GM23338 (cell line): ENCODE measurements around the gene ERC1. TPM values are rescaled to one million over a fixed set of nuclear protein-coding genes. Genes with fewer than 3 reads are reported as not detected.

ENCODE experiments used
- ATAC-seq: fragments of 200-7000 bp; cut with Tn5 transposase; 3 replicates; pipeline ENCODE4 v1.9.1; 2020
- DNase-seq: peaks from one replicate; pipeline ENCODE4 v3.0.0-alpha.2; 2015; ENCODE audit warnings: low spot score
- H2AFZ ChIP-seq: fragments of 200-600 bp; sonication (generic); 2 replicates; pipeline ENCODE4 v1.8.0; 2016; ENCODE audit warnings: antibody characterized with exemption, mild to moderate bottlenecking, moderate library complexity
- H3F3A ChIP-seq: fragments of 200-600 bp; sonication (generic); replicated peaks from 2 replicates; pipeline ENCODE4 v1.8.0; 2017; ENCODE audit warnings: antibody characterized with exemption, mixed run types, low read depth
- H3K27ac ChIP-seq: fragments of 200-600 bp; sonication (generic); 2 replicates; pipeline ENCODE4 v1.6.1; 2016; ENCODE audit warnings: low read depth
- H3K27me3 ChIP-seq: fragments of 200-600 bp; sonication (generic); 2 replicates; pipeline ENCODE4 v1.8.0; 2016; ENCODE audit warnings: mild to moderate bottlenecking, mixed run types, moderate library complexity; ENCODE audit not compliant: insufficient read depth
- H3K36me3 ChIP-seq: fragments of 200-600 bp; sonication (generic); 2 replicates; pipeline ENCODE4 v1.8.0; 2016; ENCODE audit warnings: mild to moderate bottlenecking; ENCODE audit not compliant: insufficient read depth
- H3K4me1 ChIP-seq: fragments of 200-600 bp; sonication (generic); 2 replicates; pipeline ENCODE4 v1.8.0; 2016; ENCODE audit warnings: mild to moderate bottlenecking, moderate library complexity; ENCODE audit not compliant: insufficient read depth
- H3K4me2 ChIP-seq: fragments of 200-600 bp; sonication (generic); 2 replicates; pipeline ENCODE4 v1.7.1; 2017; ENCODE audit warnings: mixed run types
- H3K4me3 ChIP-seq: fragments of 200-600 bp; sonication (generic); 2 replicates; pipeline ENCODE4 v1.6.1; 2016; ENCODE audit warnings: mixed run types
- H3K79me2 ChIP-seq: fragments of 200-600 bp; sonication (generic); replicated peaks from 2 replicates; pipeline ENCODE4 v1.8.0; 2017; ENCODE audit warnings: mild to moderate bottlenecking; ENCODE audit not compliant: insufficient read depth
- H3K9me2 ChIP-seq: fragments of 200-600 bp; sonication (generic); 2 replicates; pipeline ENCODE4 v1.8.0; 2017; ENCODE audit not compliant: insufficient read depth
- H4K20me1 ChIP-seq: fragments of 200-600 bp; sonication (generic); replicated peaks from 2 replicates; pipeline ENCODE4 v1.8.0; 2017; ENCODE audit warnings: mild to moderate bottlenecking; ENCODE audit not compliant: insufficient read depth
- H3K27ac Mint-ChIP-seq: 2 replicates; pipeline ENCODE4 v1.8.0; 2020; ENCODE audit warnings: inconsistent platforms, mild to moderate bottlenecking, moderate library complexity, mixed read lengths
- H3K27me3 Mint-ChIP-seq: 3 replicates; pipeline ENCODE4 v1.8.0; 2022; ENCODE audit warnings: low read depth, mild to moderate bottlenecking, moderate library complexity, mixed read lengths, inconsistent platforms; ENCODE audit not compliant: insufficient read depth, poor library complexity
- H3K36me3 Mint-ChIP-seq: 3 replicates; pipeline ENCODE4 v1.8.0; 2021; ENCODE audit warnings: low read depth, mild to moderate bottlenecking, inconsistent platforms, moderate library complexity, mixed read lengths
- H3K4me1 Mint-ChIP-seq: 3 replicates; pipeline ENCODE4 v1.8.0; 2020; ENCODE audit warnings: mild to moderate bottlenecking, inconsistent platforms, mixed read lengths
- H3K4me3 Mint-ChIP-seq: 3 replicates; pipeline ENCODE4 v1.8.0; 2021; ENCODE audit warnings: moderate library complexity, mild to moderate bottlenecking, inconsistent platforms, mixed read lengths
- H3K9me3 Mint-ChIP-seq: 3 replicates; pipeline ENCODE4 v1.8.0; 2020; ENCODE audit warnings: moderate library complexity, mild to moderate bottlenecking, inconsistent platforms, mixed read lengths
- CREB1 ChIP-seq: fragments of 250-450 bp; sonication (Bioruptor Pico); IDR thresholded peaks from 2 replicates; pipeline ENCODE4 v1.5.0; 2020; ENCODE audit warnings: low read depth, mild to moderate bottlenecking, moderate library complexity
- CTCF ChIP-seq, 2 experiments: fragments of 200-600 bp in 1 of 2; sonication (generic) in 1 of 2; conservative IDR thresholded peaks; 2 replicates each; pipeline versions ENCODE4 v1.5.1 to v1.6.1; 2016 to 2017; ENCODE audit warnings: antibody characterized with exemption in 2 of 2, low read depth in 2 of 2, mild to moderate bottlenecking in 2 of 2, moderate library complexity in 1 of 2
- ETS1 ChIP-seq: IDR thresholded peaks from 2 replicates; pipeline ENCODE4 v1.6.1; 2016; ENCODE audit warnings: antibody characterized with exemption
- EZH2 ChIP-seq: fragments of 200-600 bp; sonication (generic); IDR thresholded peaks from one replicate; pipeline ENCODE4 v1.8.0; 2017; ENCODE audit warnings: antibody characterized with exemption, mild to moderate bottlenecking, low read depth; ENCODE audit not compliant: unreplicated experiment
- EZH2phosphoT487 ChIP-seq: fragments of 200-600 bp; sonication (generic); IDR thresholded peaks from one replicate; pipeline ENCODE4 v1.8.1; 2018; ENCODE audit warnings: antibody characterized with exemption; ENCODE audit not compliant: unreplicated experiment
- JUNB ChIP-seq: IDR thresholded peaks from one replicate; pipeline ENCODE4 v1.6.1; 2016; ENCODE audit warnings: antibody characterized with exemption; ENCODE audit not compliant: unreplicated experiment
- POLR2AphosphoS5 ChIP-seq: IDR thresholded peaks from 2 replicates; pipeline ENCODE4 v1.6.1; 2016; ENCODE audit warnings: antibody characterized with exemption, low read depth
- ZNF331 ChIP-seq: fragments of 250-450 bp; sonication (Bioruptor Pico); IDR thresholded peaks from 2 replicates; pipeline ENCODE4 v1.5.0; 2020; ENCODE audit warnings: low read depth, mild to moderate bottlenecking, moderate library complexity
- polyA plus RNA-seq: library from polyadenylated mRNA; unstranded; fragments of >200 nt; fragmentation: Nextera tagmentation; extraction: Ambion mirVana; gene quantifications from 2 replicates; pipeline ENCODE4 v1.2.1, GENCODE V29; 2016
- total RNA-seq: library from RNA; depleted of rRNA; stranded (reverse); fragments of >200 nt; shearing (Covaris generic); gene quantifications from 2 replicates; pipeline ENCODE4 v1.2.3, GENCODE V29; 2014
- TF ChIP-seq, protein P1 (sequence below): IDR thresholded peaks from one replicate; pipeline ENCODE4 v1.6.1; 2018; ENCODE audit warnings: antibody characterized with exemption; ENCODE audit not compliant: unreplicated experiment

The ERC1 gene
- total and polyA plus RNA-seq, 2 experiments from 2014 or later = 28.1 to 35.3 TPM

GRCh38 chr12:1034751-1035457 lies 43.9 kb downstream of the ERC1 start (continued):
- TF ChIP-seq, protein P1, sequence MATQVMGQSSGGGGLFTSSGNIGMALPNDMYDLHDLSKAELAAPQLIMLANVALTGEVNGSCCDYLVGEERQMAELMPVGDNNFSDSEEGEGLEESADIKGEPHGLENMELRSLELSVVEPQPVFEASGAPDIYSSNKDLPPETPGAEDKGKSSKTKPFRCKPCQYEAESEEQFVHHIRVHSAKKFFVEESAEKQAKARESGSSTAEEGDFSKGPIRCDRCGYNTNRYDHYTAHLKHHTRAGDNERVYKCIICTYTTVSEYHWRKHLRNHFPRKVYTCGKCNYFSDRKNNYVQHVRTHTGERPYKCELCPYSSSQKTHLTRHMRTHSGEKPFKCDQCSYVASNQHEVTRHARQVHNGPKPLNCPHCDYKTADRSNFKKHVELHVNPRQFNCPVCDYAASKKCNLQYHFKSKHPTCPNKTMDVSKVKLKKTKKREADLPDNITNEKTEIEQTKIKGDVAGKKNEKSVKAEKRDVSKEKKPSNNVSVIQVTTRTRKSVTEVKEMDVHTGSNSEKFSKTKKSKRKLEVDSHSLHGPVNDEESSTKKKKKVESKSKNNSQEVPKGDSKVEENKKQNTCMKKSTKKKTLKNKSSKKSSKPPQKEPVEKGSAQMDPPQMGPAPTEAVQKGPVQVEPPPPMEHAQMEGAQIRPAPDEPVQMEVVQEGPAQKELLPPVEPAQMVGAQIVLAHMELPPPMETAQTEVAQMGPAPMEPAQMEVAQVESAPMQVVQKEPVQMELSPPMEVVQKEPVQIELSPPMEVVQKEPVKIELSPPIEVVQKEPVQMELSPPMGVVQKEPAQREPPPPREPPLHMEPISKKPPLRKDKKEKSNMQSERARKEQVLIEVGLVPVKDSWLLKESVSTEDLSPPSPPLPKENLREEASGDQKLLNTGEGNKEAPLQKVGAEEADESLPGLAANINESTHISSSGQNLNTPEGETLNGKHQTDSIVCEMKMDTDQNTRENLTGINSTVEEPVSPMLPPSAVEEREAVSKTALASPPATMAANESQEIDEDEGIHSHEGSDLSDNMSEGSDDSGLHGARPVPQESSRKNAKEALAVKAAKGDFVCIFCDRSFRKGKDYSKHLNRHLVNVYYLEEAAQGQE = no peak
- TF ChIP-seq JUNB (no peak), POLR2AphosphoS5 (no peak), EZH2phosphoT487 (no peak), ETS1 (no peak), CREB1 (CRISPR knock-in tag) (no peak), ZNF331 (CRISPR knock-in tag) (no peak), EZH2 (no peak)

GRCh38 chr12:1041478-1041877 lies 50.5 kb downstream of the ERC1 start:
- no peak for TF ChIP-seq CREB1 (CRISPR knock-in tag)
- peak in 1 of 2 experiments; percentile 15; a peak in 1 of 4 replicates for TF ChIP-seq CTCF (conservative IDR thresholded peaks at IDR 0.05; ENCODE audit: low read depth in 2 of 2)
- Histone ChIP-seq H3K27ac (no peak overlapping the region), H3K79me2 (peaks cover 53% of the 10 kb centered on the region), H3K27me3 (no peaks in the 10 kb centered on the region), H3K4me2 (no peak overlapping the region), H4K20me1 (0 out of 2 replicates have a peak, but pooled peaks cover 3% of the 10 kb centered on the region), H3K4me1 (peaks cover 14% of the 10 kb centered on the region), H3K36me3 (no peaks in the 10 kb centered on the region), H3F3A (no peaks in the 10 kb centered on the region), H3K4me3 (no peak overlapping the region), H3K9me2 (no peaks in the 10 kb centered on the region), H2AFZ (no peak overlapping the region)
- H3K27me3 Mint-ChIP-seq = peaks cover 2% of the 10 kb centered on the region
- H3K9me3 Mint-ChIP-seq = no peaks in the 10 kb centered on the region
- peaks cover 10% of the 10 kb centered on the region for H3K4me1 Mint-ChIP-seq
- DNase-seq = no peak
- no peak overlapping the region for H3K4me3 Mint-ChIP-seq
- no peak for ATAC-seq
- no peak overlapping the region for H3K27ac Mint-ChIP-seq
- H3K36me3 Mint-ChIP-seq = peaks cover 8% of the 10 kb centered on the region
